Measurements from ENCODE around the gene MR1.

Gene MR1

GRCh38 chr1:181107711-181108110, 73.9 kb downstream of the MR1 start:
- DNase-seq (ENCODE audit: low read depth, low spot score), result no peak

DNA sequence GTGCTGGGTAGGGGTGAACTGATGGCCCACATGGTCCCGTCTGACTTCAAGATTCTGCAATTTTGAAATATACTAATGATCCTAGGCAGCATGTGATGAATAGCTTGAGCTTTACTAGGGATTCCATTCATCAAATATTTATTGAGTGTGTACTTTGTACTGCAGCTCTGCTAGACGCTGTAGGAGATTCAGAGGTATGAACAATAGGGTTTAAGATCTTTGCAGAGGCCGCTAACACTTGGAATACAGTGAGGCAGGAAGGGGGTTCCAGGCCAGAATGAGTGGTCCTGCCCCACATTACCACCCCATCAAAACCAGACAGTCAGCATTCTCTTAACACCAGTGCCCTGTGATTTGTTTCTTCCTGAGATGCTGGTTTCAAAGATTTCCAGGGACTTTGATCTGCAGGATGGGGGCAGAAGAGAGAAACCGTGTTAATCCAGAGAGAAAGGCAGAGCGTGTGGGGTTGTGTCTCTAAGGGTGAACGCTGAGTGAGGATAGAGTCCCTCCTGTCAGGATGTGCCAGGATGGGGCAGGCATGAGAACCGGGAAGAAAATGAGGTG, 74.6 kb downstream of the MR1 start:
- DNase-seq (ENCODE audit: low read depth, low spot score), result no peak

- DNase-seq (ENCODE audit: low read depth, low spot score), result peak; percentile 47
Observed at GRCh38 chr1:181110013-181110412, 76.2 kb downstream of the MR1 start.
